CD8-positive, alpha-beta memory T cell (primary cell): Measurements from ENCODE around the gene SDCBP2. TPM values are rescaled to one million over a fixed set of nuclear protein-coding genes. Genes with fewer than 3 reads are reported as not detected.

ENCODE experiments used
- CTCF ChIA-PET: fragments of 350-600 bp; sonication (Branson Sonifier 250); formaldehyde crosslinking; loops from one replicate; lab custom pipeline; 2021; ENCODE audit warnings: antibody characterized with exemption; lab: Charles Lee
- POLR2A ChIA-PET: fragments of 350-600 bp; sonication (Branson Sonifier 250); formaldehyde crosslinking; loops from one replicate; lab custom pipeline; 2021; ENCODE audit warnings: antibody characterized with exemption; lab: Charles Lee
- DNase-seq, 5 donors: peaks; one replicate each; pipeline versions ENCODE4 v3.0.0 to v3.0.0-alpha.2; 2020 to 2022; ENCODE audit warnings: mixed read lengths in 1 of 5
- H3K27ac ChIP-seq: one replicate; pipeline ENCODE4 v1.7.0; 2013; ENCODE audit warnings: low read depth, mild to moderate bottlenecking, low read length, moderate library complexity
- H3K27me3 ChIP-seq: 2 replicates; pipeline ENCODE4 v1.7.0; 2013; ENCODE audit warnings: low read length, mild to moderate bottlenecking; ENCODE audit not compliant: insufficient read depth, poor library complexity, severe bottlenecking
- H3K36me3 ChIP-seq: 2 replicates; pipeline ENCODE4 v1.7.0; 2013; ENCODE audit warnings: mild to moderate bottlenecking, low read length, moderate library complexity; ENCODE audit not compliant: insufficient read depth
- H3K4me1 ChIP-seq: 2 replicates; pipeline ENCODE4 v1.7.0; 2013; ENCODE audit warnings: mild to moderate bottlenecking, low read length, moderate library complexity; ENCODE audit not compliant: insufficient read depth
- H3K4me3 ChIP-seq: 2 replicates; pipeline ENCODE4 v1.7.0; 2013; ENCODE audit warnings: mild to moderate bottlenecking, low read length
- H3K9me3 ChIP-seq: 2 replicates; pipeline ENCODE4 v1.7.0; 2013; ENCODE audit warnings: mild to moderate bottlenecking, low read length
- H3K27ac Mint-ChIP-seq, 8 donors: one replicate each; pipeline ENCODE4 v1.8.0; 2020 to 2021; ENCODE audit warnings: mixed read lengths in 8 of 8, mild to moderate bottlenecking in 6 of 8, inconsistent platforms in 3 of 8, moderate library complexity in 3 of 8
- H3K27me3 Mint-ChIP-seq, 2 donors: one replicate each; pipeline ENCODE4 v1.8.0; 2020 to 2021; ENCODE audit warnings: mixed read lengths in 2 of 2, mild to moderate bottlenecking in 1 of 2, moderate library complexity in 1 of 2
- H3K36me3 Mint-ChIP-seq, 3 donors: one replicate each; pipeline ENCODE4 v1.8.0; 2020 to 2021; ENCODE audit warnings: mixed read lengths in 3 of 3, inconsistent platforms in 1 of 3, mild to moderate bottlenecking in 1 of 3
- H3K4me1 Mint-ChIP-seq, 3 donors: one replicate each; pipeline ENCODE4 v1.8.0; 2020 to 2021; ENCODE audit warnings: mixed read lengths in 3 of 3, inconsistent platforms in 1 of 3, mild to moderate bottlenecking in 1 of 3
- H3K4me3 Mint-ChIP-seq, 7 donors: one replicate each; pipeline ENCODE4 v1.8.0; 2020 to 2021; ENCODE audit warnings: mixed read lengths in 7 of 7, mild to moderate bottlenecking in 6 of 7, moderate library complexity in 4 of 7, inconsistent platforms in 2 of 7
- H3K9me3 Mint-ChIP-seq, 5 donors: one replicate each; pipeline ENCODE4 v1.8.0; 2020 to 2022; ENCODE audit warnings: mixed read lengths in 5 of 5, mild to moderate bottlenecking in 3 of 5, moderate library complexity in 2 of 5, inconsistent platforms in 1 of 5
- polyA plus RNA-seq: library from polyadenylated mRNA; unstranded; fragments of 300-500 nt; fragmentation: Illumina TruSeq; gene quantifications from one replicate; pipeline ENCODE4 v1.2.3, GENCODE V29; 2021
- total RNA-seq, 2 experiments: library from RNA; stranded (reverse); gene quantifications; one replicate each; pipeline ENCODE4 v1.2.3, GENCODE V29; 2021

Gene SDCBP2
- total and polyA plus RNA-seq, 3 experiments from 2014 or later = 2.2 to 4.7 (median 3.7) TPM

DNA sequence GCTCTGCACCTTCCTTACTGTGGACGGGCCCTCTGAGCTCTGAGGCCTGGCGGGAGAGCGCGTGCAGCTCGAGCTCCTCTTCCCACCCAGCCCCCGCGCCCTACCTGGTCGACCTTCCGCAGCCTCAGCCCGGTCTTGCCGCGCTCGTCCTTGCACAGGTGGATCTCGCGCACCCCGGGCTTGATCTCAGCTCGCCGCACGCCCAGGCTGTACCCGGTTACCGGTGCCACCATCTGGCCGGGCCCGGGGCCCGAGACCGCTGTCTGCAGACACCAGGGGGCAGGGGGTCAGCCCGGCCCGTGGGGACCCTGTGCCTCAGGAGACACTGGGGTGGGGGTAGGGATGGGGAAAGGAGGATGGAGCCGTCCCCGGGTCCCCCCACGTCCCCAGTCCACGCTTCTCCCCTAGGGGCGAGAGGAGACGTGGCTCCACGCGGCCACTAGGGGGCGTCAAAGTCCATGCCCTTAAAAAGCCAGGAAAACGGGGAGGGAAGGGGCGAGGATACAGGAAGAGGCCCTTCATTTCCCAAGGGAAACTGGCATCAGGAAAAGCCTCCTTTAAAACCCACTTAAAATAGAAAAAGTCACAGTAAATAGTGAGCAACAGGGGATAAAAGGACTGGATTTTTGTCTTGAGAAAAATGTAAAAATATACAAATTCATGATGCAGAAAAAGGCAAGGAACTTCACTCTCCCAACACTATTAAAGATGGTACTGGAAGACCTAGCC, 15.5 kb downstream of the SDCBP2 start:
- ChIA-PET CTCF (interaction anchor here (0.6 to 2.5 kb wide), 10 partner anchors 9 to 193 kb away, joined by 3 to 27 read pairs (median 4); no protein-coding TSS in a partner anchor), POLR2A (no interaction called here)
- H3K27ac ChIP-seq = no peak overlapping the region
- Mint-ChIP-seq H3K9me3 (no peaks in the 10 kb centered on the region), H3K36me3 (peaks cover 0 to 1% (median 0%) of the 10 kb centered on the region in 3 donors), H3K4me3 (no peak overlapping the region), H3K27me3 (peaks cover 0 to 4% of the 10 kb centered on the region in 2 donors), H3K27ac (peak overlapping the region in 2 of 8 donors; percentile 47 to 91), H3K4me1 (peaks cover 0 to 8% (median 3%) of the 10 kb centered on the region in 3 donors)
- no peak overlapping the region for H3K4me3 ChIP-seq
- peaks cover 7% of the 10 kb centered on the region for H3K4me1 ChIP-seq
- DNase-seq = peak; percentile 47 to 76 (median 64)
- H3K27me3 ChIP-seq = no peaks in the 10 kb centered on the region
- no peaks in the 10 kb centered on the region for H3K9me3 ChIP-seq
- H3K36me3 ChIP-seq = no peaks in the 10 kb centered on the region

DNA sequence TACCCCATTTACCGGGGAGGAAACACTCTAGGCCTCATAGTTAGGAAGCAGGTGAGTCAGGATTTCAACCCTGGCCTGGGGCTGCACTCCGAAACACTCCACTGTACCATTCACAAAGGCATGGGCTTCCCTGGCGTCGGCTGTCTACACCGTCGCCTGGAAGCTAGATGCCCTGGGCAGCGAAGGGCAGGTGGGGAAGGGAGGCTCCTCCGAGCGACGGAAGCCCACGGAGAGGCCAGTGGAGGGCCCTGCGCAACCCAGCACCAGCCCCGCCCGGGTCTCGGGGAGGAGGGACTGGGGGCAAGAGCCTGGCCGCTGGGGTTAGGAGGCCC, 16.1 kb downstream of the SDCBP2 start:
- ChIA-PET CTCF (interaction anchor here (0.6 to 2.5 kb wide), 10 partner anchors 10 to 194 kb away, joined by 3 to 27 read pairs (median 4); no protein-coding TSS in a partner anchor), POLR2A (no interaction called here)
- Mint-ChIP-seq H3K9me3 (no peaks in the 10 kb centered on the region), H3K4me3 (no peak overlapping the region), H3K36me3 (peaks cover 0 to 1% (median 0%) of the 10 kb centered on the region in 3 donors), H3K27ac (peak overlapping the region in 1 of 8 donors; percentile 24), H3K4me1 (peaks cover 0 to 8% (median 3%) of the 10 kb centered on the region in 3 donors), H3K27me3 (peaks cover 0 to 4% of the 10 kb centered on the region in 2 donors)
- Histone ChIP-seq H3K9me3 (no peaks in the 10 kb centered on the region), H3K27me3 (no peaks in the 10 kb centered on the region), H3K27ac (no peak overlapping the region), H3K4me3 (no peak overlapping the region), H3K4me1 (peaks cover 7% of the 10 kb centered on the region), H3K36me3 (no peaks in the 10 kb centered on the region)
- no peak for DNase-seq

DNA sequence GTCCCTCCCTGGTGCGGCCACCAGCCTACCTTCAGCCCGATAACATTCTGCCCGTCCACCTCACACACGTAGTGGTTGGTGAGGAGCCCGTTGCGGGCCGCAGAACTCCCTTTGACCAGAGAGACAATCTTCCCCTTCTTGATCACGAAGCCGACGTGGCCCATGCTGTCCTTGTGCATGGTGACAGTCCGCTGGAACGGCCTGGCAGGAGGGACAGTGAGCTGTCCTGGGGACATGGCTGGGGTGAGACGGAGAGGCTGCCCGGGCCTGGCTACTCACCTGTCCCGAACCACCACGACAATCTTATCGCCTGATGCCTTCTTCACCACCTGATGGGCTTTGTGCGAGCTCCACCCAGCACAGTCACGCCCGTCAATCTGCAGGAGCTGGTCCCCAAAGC, 16.6 kb downstream of the SDCBP2 start:
- Histone ChIP-seq H3K27me3 (no peaks in the 10 kb centered on the region), H3K9me3 (no peaks in the 10 kb centered on the region), H3K27ac (no peak overlapping the region), H3K4me1 (peaks cover 7% of the 10 kb centered on the region), H3K36me3 (no peaks in the 10 kb centered on the region), H3K4me3 (no peak overlapping the region)
- DNase-seq = peak in 1 of 5 donors; percentile 41
- Mint-ChIP-seq H3K9me3 (no peaks in the 10 kb centered on the region), H3K4me1 (peaks cover 0 to 3% (median 3%) of the 10 kb centered on the region in 3 donors), H3K27me3 (peaks cover 0 to 4% of the 10 kb centered on the region in 2 donors), H3K27ac (no peak overlapping the region), H3K4me3 (no peak overlapping the region), H3K36me3 (peaks cover 0 to 2% (median 0%) of the 10 kb centered on the region in 3 donors)
- ChIA-PET CTCF (interaction anchor here (0.9 to 2.5 kb wide), 7 partner anchors 10 to 194 kb away, joined by 3 to 27 read pairs (median 4); no protein-coding TSS in a partner anchor), POLR2A (no interaction called here)

DNA sequence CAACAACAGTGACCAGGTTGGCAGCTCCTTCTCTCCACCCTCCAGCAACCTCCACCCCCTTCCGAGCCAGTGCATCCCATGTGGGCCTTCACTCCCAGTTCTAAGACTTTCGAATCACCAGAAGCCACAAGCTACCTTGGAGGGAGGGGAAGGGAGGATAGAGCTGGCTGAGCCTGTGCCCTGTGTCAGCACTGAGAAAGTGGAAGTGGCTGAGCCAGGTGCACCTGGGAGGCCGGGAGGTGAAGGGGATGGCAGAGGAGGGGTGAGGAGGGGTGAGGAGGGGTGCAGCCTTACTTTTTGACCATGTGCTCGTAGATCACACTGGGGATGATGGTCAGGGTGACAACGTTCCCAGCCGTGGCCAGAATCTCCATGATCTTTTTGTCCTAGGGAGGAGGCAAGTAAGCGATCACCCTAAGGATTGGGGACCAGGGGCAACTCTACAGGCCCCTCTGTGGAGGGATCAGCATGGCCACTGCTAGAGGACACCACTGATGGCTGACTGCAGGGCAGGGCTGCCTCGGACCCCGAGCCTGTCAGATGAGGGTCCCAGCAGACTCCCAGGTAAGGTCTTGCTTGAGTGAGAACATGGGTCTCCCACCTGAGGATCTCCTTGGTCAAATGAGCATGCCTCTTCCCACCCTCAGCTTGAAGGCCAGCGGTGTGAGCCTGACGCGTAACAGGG, 18.3 kb downstream of the SDCBP2 start:
- Histone ChIP-seq H3K9me3 (no peaks in the 10 kb centered on the region), H3K4me1 (peaks cover 7% of the 10 kb centered on the region), H3K27me3 (no peaks in the 10 kb centered on the region), H3K36me3 (no peaks in the 10 kb centered on the region), H3K4me3 (no peak overlapping the region), H3K27ac (no peak overlapping the region)
- H3K4me1 Mint-ChIP-seq = peaks cover 0 to 3% (median 3%) of the 10 kb centered on the region in 3 donors
- H3K27me3 Mint-ChIP-seq = peaks cover 0 to 4% of the 10 kb centered on the region in 2 donors
- peaks cover 0 to 13% (median 1%) of the 10 kb centered on the region in 3 donors for H3K36me3 Mint-ChIP-seq
- H3K27ac Mint-ChIP-seq = no peak overlapping the region
- DNase-seq = peak in 1 of 5 donors; percentile 18
- no peak overlapping the region for H3K4me3 Mint-ChIP-seq
- H3K9me3 Mint-ChIP-seq = no peaks in the 10 kb centered on the region
- ChIA-PET POLR2A (no interaction called here), CTCF (interaction anchor here (1.7 kb wide), 1 partner anchor 10 kb away, joined by 5 read pairs; no protein-coding TSS in a partner anchor)

DNA sequence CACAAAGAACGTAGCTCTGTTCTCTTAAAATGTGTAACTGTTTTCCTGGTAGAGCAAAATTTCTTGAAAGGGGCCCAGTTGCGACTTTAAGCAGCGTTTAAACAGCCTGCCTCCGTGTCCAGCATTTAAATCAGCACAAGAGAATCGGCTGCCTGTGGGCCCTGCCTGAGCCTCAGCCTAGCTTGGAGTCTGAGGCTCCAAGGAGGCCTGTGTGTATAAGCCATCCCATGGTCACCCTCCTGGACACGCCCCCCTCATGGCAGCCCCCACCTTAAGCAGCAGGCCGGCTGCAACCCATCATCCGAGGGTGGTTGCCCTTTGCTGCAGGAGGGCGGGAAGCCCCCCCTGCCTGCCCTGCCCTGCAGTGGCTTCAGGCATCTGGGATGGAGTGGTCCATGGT, 18.9 kb downstream of the SDCBP2 start:
- H3K27ac ChIP-seq = no peak overlapping the region
- Mint-ChIP-seq H3K27ac (no peak overlapping the region), H3K4me3 (no peak overlapping the region), H3K27me3 (peaks cover 0 to 4% of the 10 kb centered on the region in 2 donors), H3K9me3 (no peaks in the 10 kb centered on the region), H3K36me3 (peaks cover 0 to 19% (median 5%) of the 10 kb centered on the region in 3 donors), H3K4me1 (peaks cover 0 to 3% (median 3%) of the 10 kb centered on the region in 3 donors)
- H3K36me3 ChIP-seq = no peaks in the 10 kb centered on the region
- no peaks in the 10 kb centered on the region for H3K9me3 ChIP-seq
- peak in 1 of 5 donors; percentile 23 for DNase-seq
- peaks cover 7% of the 10 kb centered on the region for H3K4me1 ChIP-seq
- H3K27me3 ChIP-seq = no peaks in the 10 kb centered on the region
- no peak overlapping the region for H3K4me3 ChIP-seq
- ChIA-PET POLR2A (no interaction called here), CTCF (interaction anchor here (1.7 kb wide), 1 partner anchor 9 kb away, joined by 5 read pairs; no protein-coding TSS in a partner anchor)

DNA sequence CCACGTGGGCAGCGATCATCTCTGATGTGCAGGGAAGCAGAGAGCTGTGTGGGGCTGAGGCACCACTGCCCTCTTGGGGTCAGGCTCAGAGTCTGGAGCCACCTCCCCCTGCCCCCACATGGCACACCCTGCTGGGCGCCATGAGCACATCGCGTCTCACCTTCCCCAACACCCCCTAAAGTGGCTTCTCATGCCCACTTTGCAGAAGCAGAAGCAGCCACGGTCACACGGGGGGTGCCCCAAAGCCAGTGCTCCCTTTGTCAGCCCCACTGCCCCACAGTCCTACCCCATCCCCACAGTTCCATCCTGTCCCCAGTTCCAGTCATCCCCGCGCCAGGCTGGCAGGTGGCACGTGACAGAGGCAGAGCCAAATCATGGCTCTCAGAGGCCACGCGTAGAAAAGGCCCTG, 19.5 kb downstream of the SDCBP2 start:
- CTCF ChIA-PET = no interaction called here

DNA sequence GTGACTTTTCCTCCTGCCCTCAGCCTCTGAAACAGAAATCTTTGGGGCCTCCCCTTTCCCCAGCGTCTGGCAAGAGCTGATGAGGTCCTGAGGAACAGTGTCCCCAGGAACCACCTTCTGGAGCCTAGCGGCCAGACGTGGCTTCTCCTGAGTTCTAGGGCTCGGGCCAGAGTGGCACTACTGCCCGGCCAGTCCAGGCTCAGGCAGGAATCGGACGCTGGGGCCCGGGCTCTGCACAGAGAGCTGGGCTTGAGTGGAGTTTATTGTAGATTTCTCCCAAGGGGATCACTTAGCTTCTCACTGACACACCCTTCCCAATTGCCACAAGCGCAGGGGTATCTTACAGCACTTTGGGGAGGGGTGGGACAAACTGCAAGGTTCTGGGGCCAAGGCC, 20.2 kb downstream of the SDCBP2 start:
- H3K27ac ChIP-seq = no peak overlapping the region
- H3K36me3 Mint-ChIP-seq = peaks cover 0 to 32% (median 10%) of the 10 kb centered on the region in 3 donors
- no peak overlapping the region for H3K4me3 Mint-ChIP-seq
- peaks cover 6% of the 10 kb centered on the region for H3K4me1 ChIP-seq
- no peaks in the 10 kb centered on the region for H3K36me3 ChIP-seq
- no peak overlapping the region for H3K4me3 ChIP-seq
- peaks cover 0 to 3% of the 10 kb centered on the region in 2 donors for H3K27me3 Mint-ChIP-seq
- POLR2A ChIA-PET = no interaction called here
- H3K27ac Mint-ChIP-seq = no peak overlapping the region
- no peaks in the 10 kb centered on the region for H3K9me3 Mint-ChIP-seq
- DNase-seq = no peak
- no peaks in the 10 kb centered on the region for H3K9me3 ChIP-seq
- peaks cover 0 to 3% (median 3%) of the 10 kb centered on the region in 3 donors for H3K4me1 Mint-ChIP-seq
- no peaks in the 10 kb centered on the region for H3K27me3 ChIP-seq
- CTCF ChIA-PET = no interaction called here

More for the DNA sequence above, 19.5 kb downstream of the SDCBP2 start:
- H3K27ac ChIP-seq = no peak overlapping the region
- peaks cover 0 to 4% of the 10 kb centered on the region in 2 donors for H3K27me3 Mint-ChIP-seq
- H3K4me3 Mint-ChIP-seq = no peak overlapping the region
- H3K4me1 Mint-ChIP-seq = peaks cover 0 to 3% (median 3%) of the 10 kb centered on the region in 3 donors
- H3K9me3 Mint-ChIP-seq = no peaks in the 10 kb centered on the region
- DNase-seq = no peak
- no peak overlapping the region for H3K27ac Mint-ChIP-seq
- no peaks in the 10 kb centered on the region for H3K36me3 ChIP-seq
- peaks cover 0 to 25% (median 5%) of the 10 kb centered on the region in 3 donors for H3K36me3 Mint-ChIP-seq
- H3K4me1 ChIP-seq = peaks cover 7% of the 10 kb centered on the region
- POLR2A ChIA-PET = no interaction called here
- no peaks in the 10 kb centered on the region for H3K27me3 ChIP-seq
- H3K9me3 ChIP-seq = no peaks in the 10 kb centered on the region
- H3K4me3 ChIP-seq = no peak overlapping the region
